Fibroblast of skin of abdomen (primary cell): ENCODE measurements around the gene PRDM4. TPM values are rescaled to one million over a fixed set of nuclear protein-coding genes. Genes with fewer than 3 reads are reported as not detected.

Experiments used
- DNase-seq: peaks from one replicate; pipeline ENCODE4 v3.0.0-alpha.2; 2013
- polyA plus RNA-seq, 2 experiments: library from polyadenylated mRNA; unstranded; fragments of 120-200 nt; gene quantifications; one replicate each; pipeline ENCODE4 v1.2.1, GENCODE V29; 2013; ENCODE audit not compliant: insufficient read length in 2 of 2

Gene PRDM4
- polyA plus RNA-seq (2013, experiment 1 of 2; ENCODE audit: insufficient read length) = 23.4 TPM
- 23.5 TPM for polyA plus RNA-seq (2013, experiment 2 of 2; ENCODE audit: insufficient read length)

GRCh38 chr12:107760809-107761501 is at the start of gene PRDM4:
PRDM4 (minus strand) TSS chr12:107761137; CDS start chr12:107760515, 622 bp downstream.
- DNase-seq = peak; percentile 96

GRCh38 chr12:107807471-107808150 is 46.7 kb upstream of the PRDM4 start:
- no peak for DNase-seq

GRCh38 chr12:107805488-107806180 is 44.7 kb upstream of the PRDM4 start:
- no peak for DNase-seq

- no peak for DNase-seq
These were observed 42.2 kb upstream of the PRDM4 start for GRCh38 chr12:107803092-107803491.

- peak; percentile 2 for DNase-seq
These were observed 40.2 kb upstream of the PRDM4 start for GRCh38 chr12:107801150-107801549.

- DNase-seq = no peak
These were observed 37.6 kb upstream of the PRDM4 start for GRCh38 chr12:107798580-107798979.

GRCh38 chr12:107794451-107794850 is 33.5 kb upstream of the PRDM4 start:
- no peak for DNase-seq

- DNase-seq = no peak
These were observed 30.6 kb upstream of the PRDM4 start for GRCh38 chr12:107791465-107792089.

GRCh38 chr12:107788690-107789458 is 27.9 kb upstream of the PRDM4 start:
- DNase-seq = no peak

GRCh38 chr12:107788281-107788680 is 27.3 kb upstream of the PRDM4 start:
- DNase-seq = no peak

- DNase-seq = no peak
These were observed 22.8 kb upstream of the PRDM4 start for GRCh38 chr12:107783406-107784376.

- no peak for DNase-seq
These were observed 21.1 kb upstream of the PRDM4 start for GRCh38 chr12:107782067-107782466.

GRCh38 chr12:107780298-107780697 is 19.4 kb upstream of the PRDM4 start:
- no peak for DNase-seq

GRCh38 chr12:107779077-107779831 is 18.3 kb upstream of the PRDM4 start:
- no peak for DNase-seq

GRCh38 chr12:107778383-107779025 is 17.6 kb upstream of the PRDM4 start:
- no peak for DNase-seq

GRCh38 chr12:107776171-107776570 is 15.2 kb upstream of the PRDM4 start:
- no peak for DNase-seq

GRCh38 chr12:107775093-107775721 is 14.3 kb upstream of the PRDM4 start:
- no peak for DNase-seq

GRCh38 chr12:107774349-107775029 is 13.6 kb upstream of the PRDM4 start, which contains the start of gene ASCL4:
ASCL4 (plus strand) TSS chr12:107774704; CDS start chr12:107775219, 515 bp downstream.
- DNase-seq = no peak
